ENCODE measurements around the gene TUBG1.
A peak's percentile ranks its signal among the peaks of the same experiment; 100 is the strongest.

TUBG1 gene

GRCh38 chr17:42566215-42566882 is 43.1 kb upstream of the TUBG1 start:
- no peaks in the 10 kb centered on the region for H3K27me3 ChIP-seq (ENCODE audit: insufficient read depth, poor library complexity, severe bottlenecking)
- TF ChIP-seq CTCF (IDR thresholded peaks at IDR 0.05; ENCODE audit: poor library complexity, severe bottlenecking): no peak
- peaks cover 63% of the 10 kb centered on the region for H3K36me3 ChIP-seq (ENCODE audit: low read depth)
- ATAC-seq (ENCODE audit: low read depth): no peak; the same call in 2 of the 3 replicates
- no peaks in the 10 kb centered on the region for H3K9me3 ChIP-seq (ENCODE audit: severe bottlenecking)
- no peak for DNase-seq (ENCODE audit: low spot score)
- peak overlapping the region; percentile 84 for H3K4me3 ChIP-seq (ENCODE audit: severe bottlenecking)
- H3K27ac ChIP-seq (ENCODE audit: poor library complexity, severe bottlenecking): peak overlapping the region; percentile 69
- peaks cover 2% of the 10 kb centered on the region for H3K4me1 ChIP-seq (ENCODE audit: insufficient read depth, poor library complexity, severe bottlenecking)

- DNase-seq (ENCODE audit: low spot score) (no peak), ATAC-seq (ENCODE audit: low read depth) (peak; percentile 61)
- H3K36me3 ChIP-seq (ENCODE audit: low read depth): peaks cover 70% of the 10 kb centered on the region
- H3K4me1 ChIP-seq (ENCODE audit: insufficient read depth, poor library complexity, severe bottlenecking): peaks cover 2% of the 10 kb centered on the region
- H3K27ac ChIP-seq (ENCODE audit: poor library complexity, severe bottlenecking): peak within 1 kb of the TSS; percentile 69
- H3K4me3 ChIP-seq (ENCODE audit: severe bottlenecking): peak within 1 kb of the TSS; percentile 84
- H3K27me3 ChIP-seq (ENCODE audit: insufficient read depth, poor library complexity, severe bottlenecking): no peaks in the 10 kb centered on the region
- no peak for TF ChIP-seq CTCF (IDR thresholded peaks at IDR 0.05; ENCODE audit: poor library complexity, severe bottlenecking)
- no peaks in the 10 kb centered on the region for H3K9me3 ChIP-seq (ENCODE audit: severe bottlenecking)
These were observed 42.5 kb upstream of the TUBG1 start, which contains the start of gene MLX for GRCh38 chr17:42566883-42567573. MLX (plus strand) TSS chr17:42567100; CDS start chr17:42567125, 25 bp downstream.

GRCh38 chr17:42568341-42569111 is 41.0 kb upstream of the TUBG1 start:
- Histone ChIP-seq H3K4me3 (ENCODE audit: severe bottlenecking) (no peak overlapping the region), H3K4me1 (ENCODE audit: insufficient read depth, poor library complexity, severe bottlenecking) (peaks cover 2% of the 10 kb centered on the region), H3K27me3 (ENCODE audit: insufficient read depth, poor library complexity, severe bottlenecking) (no peaks in the 10 kb centered on the region), H3K9me3 (ENCODE audit: severe bottlenecking) (no peaks in the 10 kb centered on the region), H3K27ac (ENCODE audit: poor library complexity, severe bottlenecking) (peak overlapping the region; percentile 69), H3K36me3 (ENCODE audit: low read depth) (peaks cover 82% of the 10 kb centered on the region)
- no peak for DNase-seq (ENCODE audit: low spot score)
- TF ChIP-seq CTCF (IDR thresholded peaks at IDR 0.05; ENCODE audit: poor library complexity, severe bottlenecking): no peak
- ATAC-seq (ENCODE audit: low read depth): no peak

GRCh38 chr17:42571435-42572225 is 37.9 kb upstream of the TUBG1 start:
- H3K4me1 ChIP-seq (ENCODE audit: insufficient read depth, poor library complexity, severe bottlenecking): peaks cover 9% of the 10 kb centered on the region
- no peaks in the 10 kb centered on the region for H3K9me3 ChIP-seq (ENCODE audit: severe bottlenecking)
- DNase-seq (ENCODE audit: low spot score) (no peak), ATAC-seq (ENCODE audit: low read depth) (no peak)
- no peak overlapping the region for H3K27ac ChIP-seq (ENCODE audit: poor library complexity, severe bottlenecking)
- H3K4me3 ChIP-seq (ENCODE audit: severe bottlenecking): no peak overlapping the region
- peaks cover 86% of the 10 kb centered on the region for H3K36me3 ChIP-seq (ENCODE audit: low read depth)
- no peaks in the 10 kb centered on the region for H3K27me3 ChIP-seq (ENCODE audit: insufficient read depth, poor library complexity, severe bottlenecking)
- no peak for TF ChIP-seq CTCF (IDR thresholded peaks at IDR 0.05; ENCODE audit: poor library complexity, severe bottlenecking)

Measured in RWPE2 (cell line).